AG10803 (cell line): ENCODE results near the gene HOXD9.

Experiments
- DNase-seq: peaks from one replicate; pipeline ENCODE4 v3.0.0; 2010; ENCODE audit warnings: low read depth
- H3K4me3 ChIP-seq: 2 replicates; pipeline ENCODE4 v1.5.1; 2011; ENCODE audit warnings: mild to moderate bottlenecking, low read length, control low read depth
- TF ChIP-seq, protein P1 (sequence below): conservative IDR thresholded peaks from 2 replicates; pipeline ENCODE4 v1.5.1; 2011; ENCODE audit warnings: mild to moderate bottlenecking, low read length, control low read depth, inconsistent platforms

Gene HOXD9

DNA sequence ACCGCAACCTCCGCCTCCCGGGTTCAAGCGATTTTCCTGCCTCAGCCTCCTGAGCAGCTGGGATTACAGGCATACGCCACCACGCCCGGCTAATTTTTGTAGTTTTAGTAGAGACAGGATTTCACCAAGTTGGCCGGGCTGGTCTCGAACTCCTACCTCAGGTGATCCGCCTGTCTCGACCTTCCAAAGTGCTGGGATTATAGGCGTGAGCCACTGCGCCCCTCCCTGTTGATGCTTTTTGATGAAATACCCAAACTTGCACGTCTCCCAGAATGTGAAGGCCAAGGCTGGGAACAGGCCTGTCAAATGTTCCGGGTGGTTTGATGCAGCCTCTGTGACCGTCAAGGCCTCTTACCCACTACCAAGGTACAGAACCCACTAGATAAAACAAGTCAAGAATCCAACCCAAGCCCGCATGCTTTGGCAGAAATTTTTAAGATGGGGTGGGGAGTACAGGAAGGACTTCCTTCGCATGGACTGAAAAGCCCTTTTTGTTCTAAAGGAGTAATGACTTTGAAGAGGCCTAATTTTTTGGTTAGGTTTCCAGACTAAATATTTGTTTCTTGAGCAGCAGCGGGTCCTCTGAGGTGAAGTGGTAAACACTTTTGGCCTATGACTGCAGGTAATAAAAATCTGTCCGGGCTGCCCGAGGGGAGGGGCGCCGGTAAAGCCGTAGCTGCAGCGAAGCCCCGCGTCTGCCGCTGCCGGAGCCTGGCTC, 35.0 kb upstream of the HOXD9 start:
- DNase-seq = no peak
- no peak overlapping the region for H3K4me3 ChIP-seq
- TF ChIP-seq, protein P1, sequence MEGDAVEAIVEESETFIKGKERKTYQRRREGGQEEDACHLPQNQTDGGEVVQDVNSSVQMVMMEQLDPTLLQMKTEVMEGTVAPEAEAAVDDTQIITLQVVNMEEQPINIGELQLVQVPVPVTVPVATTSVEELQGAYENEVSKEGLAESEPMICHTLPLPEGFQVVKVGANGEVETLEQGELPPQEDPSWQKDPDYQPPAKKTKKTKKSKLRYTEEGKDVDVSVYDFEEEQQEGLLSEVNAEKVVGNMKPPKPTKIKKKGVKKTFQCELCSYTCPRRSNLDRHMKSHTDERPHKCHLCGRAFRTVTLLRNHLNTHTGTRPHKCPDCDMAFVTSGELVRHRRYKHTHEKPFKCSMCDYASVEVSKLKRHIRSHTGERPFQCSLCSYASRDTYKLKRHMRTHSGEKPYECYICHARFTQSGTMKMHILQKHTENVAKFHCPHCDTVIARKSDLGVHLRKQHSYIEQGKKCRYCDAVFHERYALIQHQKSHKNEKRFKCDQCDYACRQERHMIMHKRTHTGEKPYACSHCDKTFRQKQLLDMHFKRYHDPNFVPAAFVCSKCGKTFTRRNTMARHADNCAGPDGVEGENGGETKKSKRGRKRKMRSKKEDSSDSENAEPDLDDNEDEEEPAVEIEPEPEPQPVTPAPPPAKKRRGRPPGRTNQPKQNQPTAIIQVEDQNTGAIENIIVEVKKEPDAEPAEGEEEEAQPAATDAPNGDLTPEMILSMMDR = no peak

DNA sequence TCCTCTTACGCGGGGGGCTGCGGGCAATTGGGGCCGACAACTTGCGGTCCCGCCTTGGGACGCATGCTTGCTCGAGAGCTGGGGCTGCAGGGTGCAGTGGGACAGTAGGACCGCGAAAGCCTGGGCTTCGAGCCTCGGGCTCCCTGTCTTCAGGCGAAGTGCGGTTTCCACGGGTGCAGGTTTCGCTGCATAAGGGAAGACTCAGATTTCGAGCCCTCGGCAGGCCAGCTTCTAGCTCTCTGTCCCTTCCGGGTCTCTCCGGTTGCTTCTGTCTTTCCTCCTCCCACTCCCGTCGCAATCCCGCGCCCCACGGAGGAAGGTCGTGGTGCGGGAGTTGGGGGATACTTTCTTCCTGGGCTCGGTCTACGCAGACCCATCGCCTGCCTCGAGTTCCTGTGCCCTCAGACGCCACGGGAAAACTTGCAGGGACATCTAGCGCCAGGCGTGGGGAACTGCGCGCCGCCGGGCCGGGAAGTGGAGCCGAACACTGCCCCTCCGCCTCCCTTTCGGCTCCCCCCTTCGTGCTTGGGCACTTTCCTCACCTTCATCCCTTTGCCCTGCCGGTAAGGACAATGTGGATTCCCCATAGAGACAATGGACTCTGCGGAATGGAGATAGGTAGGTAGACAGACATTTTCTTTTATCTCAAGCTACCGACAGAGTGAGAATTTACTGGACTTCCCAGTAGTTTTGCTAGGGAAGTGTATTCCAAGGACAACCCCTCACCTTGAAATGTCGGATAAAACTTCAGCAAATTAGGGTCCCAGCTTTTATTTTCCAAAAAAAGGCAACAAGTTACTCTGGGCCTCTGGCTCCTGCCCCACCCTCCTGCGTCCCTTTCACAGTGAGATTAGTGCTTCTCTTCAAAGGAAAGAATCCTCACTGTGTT, 34.2 kb upstream of the HOXD9 start:
- H3K4me3 ChIP-seq = peak overlapping the region; percentile 43
- peak; percentile 31 for DNase-seq
- TF ChIP-seq, protein P1 = peak; percentile 76

DNA sequence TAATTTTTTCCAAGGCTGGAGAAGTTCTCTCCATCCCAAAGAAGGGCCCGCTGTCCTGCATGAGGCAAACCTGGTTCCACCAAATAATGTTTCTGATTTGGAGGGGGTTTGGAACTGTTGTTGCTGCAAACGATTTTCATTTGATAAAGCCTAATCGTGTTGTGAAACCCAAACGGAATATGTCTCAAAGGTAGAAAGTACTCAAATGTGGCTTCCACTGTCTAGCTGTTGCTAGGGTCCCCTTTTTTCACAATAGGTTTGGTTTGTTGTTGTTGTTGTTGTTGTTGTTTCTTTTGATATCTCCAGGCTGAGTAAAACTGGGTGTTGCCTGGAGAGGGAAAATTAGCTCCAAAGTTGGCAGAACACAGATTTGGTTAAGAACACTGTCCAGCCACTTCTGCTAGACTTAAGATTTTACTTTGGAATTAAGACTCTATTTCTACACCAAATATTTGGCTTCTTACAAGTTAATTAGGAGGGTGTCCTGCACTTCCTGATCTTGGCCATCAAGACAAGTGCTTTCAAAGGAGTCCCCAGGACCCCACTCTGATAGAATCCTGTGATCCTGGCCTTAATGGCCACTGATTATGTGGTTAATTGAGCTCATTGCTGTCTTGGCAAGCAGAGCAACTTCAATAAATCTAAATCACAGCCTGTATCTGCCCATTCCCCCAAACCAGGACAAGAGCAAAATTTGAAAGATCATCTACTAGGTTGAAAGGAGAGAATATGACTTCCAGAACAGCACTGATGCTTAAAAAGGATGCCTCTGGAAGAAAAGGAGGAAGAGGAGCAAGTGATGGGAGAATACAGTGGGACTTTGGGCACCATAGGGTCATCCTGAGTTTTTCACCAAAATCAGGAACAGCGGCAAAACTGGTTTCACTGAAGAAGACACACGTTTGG, 33.3 kb upstream of the HOXD9 start:
- TF ChIP-seq, protein P1 = no peak
- DNase-seq = no peak
- H3K4me3 ChIP-seq = no peak overlapping the region

DNA sequence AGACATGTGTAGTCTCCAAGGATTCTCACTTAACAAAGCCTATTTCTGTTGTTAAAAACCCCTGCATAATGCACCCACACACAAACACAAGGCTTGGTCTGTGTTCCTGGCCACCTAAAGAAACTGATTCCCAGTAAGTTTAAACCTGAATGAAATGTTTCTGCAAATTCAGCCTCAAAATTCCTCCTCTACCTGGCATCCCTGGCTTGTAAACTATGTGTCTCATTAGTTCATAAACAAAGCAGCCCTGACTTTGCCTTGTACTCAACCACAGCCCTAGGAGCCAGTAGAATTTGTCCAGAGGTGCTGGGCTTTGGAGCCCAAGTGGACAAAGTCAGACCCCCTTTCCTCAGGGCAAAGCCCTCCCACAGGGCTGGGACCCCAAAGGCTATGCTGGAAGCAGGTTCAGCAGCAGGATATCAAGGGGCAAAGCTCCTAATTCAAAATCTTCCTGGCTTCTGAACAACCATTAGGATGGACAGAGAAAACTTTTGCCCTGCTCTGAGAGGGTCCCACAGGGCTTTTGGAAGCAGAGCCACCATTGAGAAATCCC, 32.6 kb upstream of the HOXD9 start:
- TF ChIP-seq, protein P1 = no peak
- DNase-seq = no peak
- H3K4me3 ChIP-seq = no peak overlapping the region

DNA sequence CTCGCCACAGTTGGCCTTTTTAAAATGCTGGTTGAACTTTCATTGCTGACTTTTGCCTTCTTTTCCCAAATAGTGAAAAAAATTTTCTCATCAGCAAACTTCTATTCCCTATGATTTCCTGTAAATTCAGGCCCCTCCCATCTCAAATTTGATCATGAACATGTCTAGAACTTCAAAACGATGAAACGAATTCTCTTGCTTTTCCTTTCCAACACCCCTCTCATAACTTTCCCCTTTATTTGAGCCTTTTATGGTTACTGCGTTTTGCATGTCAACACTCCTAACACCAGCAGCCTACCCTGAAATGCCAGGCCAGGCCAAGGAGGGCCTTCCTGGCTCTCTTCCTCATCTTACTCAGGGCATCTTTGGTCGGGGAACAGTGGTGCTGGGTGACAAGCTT, 31.7 kb upstream of the HOXD9 start:
- no peak for DNase-seq
- H3K4me3 ChIP-seq = no peak overlapping the region
- TF ChIP-seq, protein P1 = no peak

DNA sequence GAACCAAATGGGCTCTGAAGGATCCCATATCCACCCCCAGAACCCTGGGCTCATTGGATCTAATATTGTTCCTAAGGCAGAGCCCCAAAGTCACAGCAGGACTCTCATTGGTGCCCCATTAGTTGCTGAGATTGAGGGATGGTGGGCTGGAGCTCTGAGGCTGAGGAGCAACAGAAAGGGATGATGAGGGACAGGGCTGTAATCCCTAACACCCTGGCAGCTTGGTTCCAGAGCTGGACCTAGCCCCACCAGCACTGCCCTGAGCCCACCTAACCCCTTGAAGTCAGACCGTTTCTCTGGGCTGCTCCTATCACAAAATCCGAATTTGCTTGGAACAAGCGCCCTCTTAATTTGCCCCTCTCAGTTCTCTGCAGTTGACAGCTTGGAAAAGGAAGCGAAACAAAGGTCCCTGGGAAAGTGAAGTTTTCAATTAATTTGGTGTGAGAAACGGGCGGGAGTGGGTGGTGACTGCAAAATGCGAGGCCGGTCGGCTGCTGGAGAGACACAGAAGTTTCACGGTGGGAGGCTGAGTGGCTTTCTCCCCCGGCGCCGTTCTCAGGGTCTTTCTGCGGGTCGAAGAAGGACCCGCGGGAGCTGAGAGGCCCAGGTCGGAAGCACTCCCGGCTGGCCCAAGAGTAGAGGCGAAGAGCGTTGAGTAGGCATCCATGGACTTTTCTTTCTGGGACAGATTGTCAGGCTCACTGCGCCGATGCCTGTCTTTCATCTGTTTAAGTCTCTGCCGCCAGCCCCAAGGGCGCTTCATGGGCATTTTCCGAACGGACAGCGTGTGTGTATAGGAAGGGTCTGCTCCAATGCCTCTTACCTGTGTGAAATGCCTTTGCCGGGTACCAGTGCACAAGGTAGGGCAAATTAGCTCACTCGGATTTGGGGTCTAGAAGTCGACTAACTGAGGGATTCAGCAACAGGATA, 30.9 kb upstream of the HOXD9 start:
- no peak for DNase-seq
- H3K4me3 ChIP-seq = no peak overlapping the region
- TF ChIP-seq, protein P1 = no peak
